Stimulated activated CD8-positive, alpha-beta memory T cell treated with anti-CD3 and anti-CD28 coated beads, Interleukin-7, amount 100 ng/mL, for 1 hour (primary cell): ENCODE data around the gene TSGA10IP.

Experiments used
- DNase-seq, 2 donors: peaks; one replicate each; pipeline ENCODE4 v3.0.0-alpha.2; 2020; ENCODE audit warnings: low read depth in 2 of 2

The TSGA10IP gene

GRCh38 chr11:65973439-65974110 lies 28.3 kb downstream of the TSGA10IP start:
- DNase-seq = no peak

GRCh38 chr11:65975771-65976170 lies 30.5 kb downstream of the TSGA10IP start:
- no peak for DNase-seq

GRCh38 chr11:65976216-65977176 lies 31.2 kb downstream of the TSGA10IP start:
- no peak for DNase-seq

- DNase-seq = no peak
Measured at GRCh38 chr11:65977621-65978390, 32.5 kb downstream of the TSGA10IP start.

GRCh38 chr11:65978391-65979238 lies 33.3 kb downstream of the TSGA10IP start:
- DNase-seq = no peak

GRCh38 chr11:65979261-65979759 lies 34.0 kb downstream of the TSGA10IP start:
- DNase-seq = no peak

GRCh38 chr11:65981101-65981740 lies 35.9 kb downstream of the TSGA10IP start:
- DNase-seq = no peak

GRCh38 chr11:65981972-65982823 lies 36.9 kb downstream of the TSGA10IP start:
- no peak for DNase-seq

- no peak for DNase-seq
Measured at GRCh38 chr11:65982824-65983588, 37.7 kb downstream of the TSGA10IP start.

- no peak for DNase-seq
Measured at GRCh38 chr11:65983589-65983987, 38.3 kb downstream of the TSGA10IP start.

- no peak for DNase-seq
Measured at GRCh38 chr11:65987336-65987735, 42.1 kb downstream of the TSGA10IP start.

GRCh38 chr11:65988791-65989592 lies 43.7 kb downstream of the TSGA10IP start:
- peak; percentile 77 to 81 for DNase-seq

GRCh38 chr11:65992056-65992455 lies 46.8 kb downstream of the TSGA10IP start:
- DNase-seq = no peak

GRCh38 chr11:65997286-65997685 lies 52.0 kb downstream of the TSGA10IP start:
- no peak for DNase-seq

GRCh38 chr11:66001942-66002647 lies 56.8 kb downstream of the TSGA10IP start, which contains the start of the genes BANF1 and EIF1AD:
Gene BANF1 (plus strand): TSS chr11:66002503. CDS start chr11:66003251, 748 bp downstream.
Gene EIF1AD (minus strand): TSS chr11:66002157. CDS start chr11:66000389, 1,768 bp downstream.
- peak; percentile 79 to 87 for DNase-seq

- no peak for DNase-seq
Measured at GRCh38 chr11:66002648-66003225, 57.5 kb downstream of the TSGA10IP start.

- DNase-seq = no peak
Measured at GRCh38 chr11:66003291-66003690, 58.0 kb downstream of the TSGA10IP start.
